OCI-LY3 (cell line): ENCODE data around the gene LSM12.

Experiments
- H2AFZ ChIP-seq: fragments of 200-600, 300-600 bp; shearing (Covaris generic); 2 replicates; pipeline ENCODE4 v1.6.0; 2014; ENCODE audit warnings: antibody characterized with exemption, low read depth, low read length
- H3K27ac ChIP-seq: fragments of 200-600, 300-600 bp; sonication (generic); 2 replicates; pipeline ENCODE4 v1.5.1; 2014; ENCODE audit warnings: mild to moderate bottlenecking, low read length, moderate library complexity, mixed read lengths
- H3K27me3 ChIP-seq: fragments of 200-600, 300-600 bp; sonication (generic); 2 replicates; pipeline ENCODE4 v1.6.1; 2014; ENCODE audit warnings: low read depth, low read length, mixed read lengths
- H3K36me3 ChIP-seq: fragments of 200-600, 300-600 bp; sonication (generic); replicated peaks from 2 replicates; pipeline ENCODE3; 2014; ENCODE audit warnings: low read depth, low read length, mixed read lengths
- H3K4me1 ChIP-seq: fragments of 300-600, 200-600 bp; sonication (generic); 2 replicates; pipeline ENCODE4 v1.6.1; 2014; ENCODE audit warnings: low read length, mixed read lengths
- H3K4me2 ChIP-seq: fragments of 200-600, 300-600 bp; sonication (generic); 2 replicates; pipeline ENCODE4 v1.6.1; 2014; ENCODE audit warnings: low read length, mixed read lengths
- H3K4me3 ChIP-seq: fragments of 300-600, 200-600 bp; sonication (generic); 2 replicates; pipeline ENCODE4 v1.5.1; 2014; ENCODE audit warnings: antibody characterized with exemption, mild to moderate bottlenecking, low read length, moderate library complexity
- H3K79me2 ChIP-seq: fragments of 300-600, 200-600 bp; shearing (Covaris generic); 2 replicates; pipeline ENCODE4 v1.6.1; 2014; ENCODE audit warnings: mild to moderate bottlenecking, low read length, mixed read lengths
- H3K9ac ChIP-seq: fragments of 300-600, 200-600 bp; shearing (Covaris generic); 2 replicates; pipeline ENCODE4 v1.6.0; 2014; ENCODE audit warnings: mild to moderate bottlenecking, low read length, moderate library complexity
- H3K9me3 ChIP-seq: fragments of 200-600, 300-600 bp; shearing (Covaris generic); 2 replicates; pipeline ENCODE4 v1.6.1; 2014; ENCODE audit warnings: low read length, mixed read lengths; ENCODE audit not compliant: insufficient read depth
- H4K20me1 ChIP-seq: fragments of 200-600, 300-600 bp; sonication (generic); 2 replicates; pipeline ENCODE4 v1.6.1; 2016; ENCODE audit warnings: low read length, mixed read lengths; ENCODE audit not compliant: insufficient read depth
- CTCF ChIP-seq: fragments of 200-600, 300-600 bp; sonication (generic); IDR thresholded peaks from 2 replicates; pipeline ENCODE4 v1.5.1; 2014; ENCODE audit warnings: antibody characterized with exemption, low read length, low read depth
- EZH2phosphoT487 ChIP-seq: fragments of 200-600 bp; shearing (Covaris generic); IDR thresholded peaks from 2 replicates; pipeline ENCODE4 v1.6.1; 2018; ENCODE audit warnings: antibody characterized with exemption, mixed run types, low read depth

The LSM12 gene

DNA sequence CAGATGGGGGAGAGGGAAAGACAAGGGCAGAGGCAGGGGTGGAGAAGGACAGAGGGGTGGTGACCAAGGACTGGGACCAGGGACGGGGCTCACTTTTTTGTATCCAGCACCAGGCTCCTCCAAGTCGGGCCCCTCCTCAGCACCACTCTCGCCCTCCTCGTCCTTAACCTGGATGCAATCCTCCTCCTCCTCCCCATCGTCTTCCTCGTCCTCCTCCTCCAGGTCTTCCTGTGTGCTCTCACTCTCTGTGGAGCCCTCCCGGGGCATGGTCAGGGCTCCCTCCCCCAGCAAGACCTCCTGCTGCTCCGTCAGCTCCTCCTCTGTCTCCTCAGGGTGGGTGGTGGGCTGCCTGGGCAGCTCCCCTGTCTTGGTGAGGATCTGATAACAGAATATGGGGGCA is 20.8 kb upstream of the LSM12 start:
- Histone ChIP-seq H3K79me2 (no peaks in the 10 kb centered on the region), H3K27ac (no peak overlapping the region), H3K36me3 (no peaks in the 10 kb centered on the region), H3K4me2 (no peak overlapping the region), H3K4me3 (no peak overlapping the region), H2AFZ (no peak overlapping the region), H3K27me3 (no peaks in the 10 kb centered on the region), H3K4me1 (no peaks in the 10 kb centered on the region), H3K9me3 (no peaks in the 10 kb centered on the region), H3K9ac (no peak overlapping the region), H4K20me1 (no peaks in the 10 kb centered on the region)
- TF ChIP-seq EZH2phosphoT487 (no peak), CTCF (no peak)

- Histone ChIP-seq H3K9me3 (no peaks in the 10 kb centered on the region), H3K4me3 (no peak overlapping the region), H3K4me2 (no peak overlapping the region), H3K27me3 (no peaks in the 10 kb centered on the region), H3K27ac (no peak overlapping the region), H3K36me3 (peaks cover 4% of the 10 kb centered on the region), H2AFZ (no peak overlapping the region), H3K79me2 (no peaks in the 10 kb centered on the region), H4K20me1 (no peaks in the 10 kb centered on the region), H3K4me1 (no peaks in the 10 kb centered on the region), H3K9ac (no peak overlapping the region)
- TF ChIP-seq CTCF (no peak), EZH2phosphoT487 (no peak)
Observed at GRCh38 chr17:44086364-44087311, 20.2 kb upstream of the LSM12 start.

GRCh38 chr17:44085908-44086307 is 19.4 kb upstream of the LSM12 start:
- Histone ChIP-seq H2AFZ (no peak overlapping the region), H3K36me3 (peaks cover 4% of the 10 kb centered on the region), H3K27ac (no peak overlapping the region), H3K79me2 (no peaks in the 10 kb centered on the region), H4K20me1 (no peaks in the 10 kb centered on the region), H3K9ac (no peak overlapping the region), H3K4me1 (no peaks in the 10 kb centered on the region), H3K4me2 (no peak overlapping the region), H3K4me3 (no peak overlapping the region), H3K9me3 (no peaks in the 10 kb centered on the region), H3K27me3 (no peaks in the 10 kb centered on the region)
- TF ChIP-seq CTCF (no peak), EZH2phosphoT487 (no peak)

GRCh38 chr17:44084921-44085320 is 18.4 kb upstream of the LSM12 start:
- H3K79me2 ChIP-seq, result no peaks in the 10 kb centered on the region
- no peak overlapping the region for H3K9ac ChIP-seq
- H3K36me3 ChIP-seq, result peaks cover 4% of the 10 kb centered on the region
- no peak overlapping the region for H3K4me3 ChIP-seq
- H4K20me1 ChIP-seq, result no peaks in the 10 kb centered on the region
- H3K4me1 ChIP-seq, result peaks cover 3% of the 10 kb centered on the region; the same call in 1 of the 2 replicates
- no peak overlapping the region for H3K27ac ChIP-seq
- H2AFZ ChIP-seq, result no peak overlapping the region
- TF ChIP-seq EZH2phosphoT487 (no peak), CTCF (no peak)
- no peak overlapping the region for H3K4me2 ChIP-seq
- no peaks in the 10 kb centered on the region for H3K27me3 ChIP-seq
- H3K9me3 ChIP-seq, result no peaks in the 10 kb centered on the region
